ENCODE results near the gene TMEM123. TPM values are rescaled to one million over a fixed set of nuclear protein-coding genes. Genes with fewer than 3 reads are reported as not detected.

The TMEM123 gene
- total and polyA plus RNA-seq, 2 of the 8 experiments (the other 6 are each of a cell fraction or from before 2014, with no cell fraction given): 75.5 to 80.1 TPM

- DNase-seq (ENCODE audit: low read depth in 1 of 2, low spot score in 2 of 2): no peak
- POLR2A ChIA-PET (ENCODE audit: partially characterized antibody): no interaction called here
- H4K5ac ChIP-seq (ENCODE audit: insufficient read length, low read depth, low read length): no peak overlapping the region
Measured at GRCh38 chr11:102396708-102397563, 55.6 kb downstream of the TMEM123 start.

More at GRCh38 chr11:102396708-102397563, 55.6 kb downstream of the TMEM123 start:
- H2AK5ac ChIP-seq (ENCODE audit: low read depth, low read length): no peak overlapping the region
- no peak overlapping the region for H2BK120ac ChIP-seq (replicated peaks; ENCODE audit: low read depth, low read length)
- no peak overlapping the region for H2BK15ac ChIP-seq (ENCODE audit: low read length)
- H3K56ac ChIP-seq (replicated peaks; ENCODE audit: insufficient read length, low read depth, low read length): no peak overlapping the region
- no peak overlapping the region for H2AFZ ChIP-seq (ENCODE audit: low read length)
- no peak overlapping the region for H3K27ac ChIP-seq (ENCODE audit: low read depth, low read length)
- H4K91ac ChIP-seq (replicated peaks; ENCODE audit: insufficient read length, low read length): no peak overlapping the region
- H3K4me3 ChIP-seq (ENCODE audit: extremely low read depth in 1 of 4, insufficient read depth in 2 of 4, low read depth in 3 of 4, low read length in 4 of 4): no peak overlapping the region
- no peak overlapping the region for H2BK20ac ChIP-seq (ENCODE audit: low read length)
- CTCF ChIA-PET (ENCODE audit: partially characterized antibody): interaction anchor here (0.9 to 1.8 kb wide), 6 partner anchors 10 to 216 kb away, joined by 3 to 6 read pairs (median 4); no protein-coding TSS in a partner anchor
- no peak overlapping the region for H3K9ac ChIP-seq (replicated peaks in 1 of 4; ENCODE audit: extremely low read depth in 1 of 4, low read depth in 3 of 4, low read length in 3 of 4)
- H3K36me3 ChIP-seq (ENCODE audit: control insufficient read depth in 2 of 4, insufficient read depth in 4 of 4, low read length in 3 of 4): peaks cover 0 to 17% (median 3%) of the 10 kb centered on the region in 4 experiments; a peak in 5 of 8 replicates
- no peak overlapping the region for H2BK12ac ChIP-seq (ENCODE audit: low read depth, low read length)
- H3K9me3 ChIP-seq (ENCODE audit: insufficient read depth in 2 of 2, low read depth in 1 of 2, low read length in 1 of 2): no peaks in the 10 kb centered on the region
- H3K23ac ChIP-seq (ENCODE audit: insufficient read length): no peak overlapping the region
- WGBS, 2 experiments (ENCODE audit: extremely low coverage in 1 of 2, insufficient coverage in 1 of 2, insufficient read length in 1 of 2, insufficient replicate concordance in 2 of 2, low coverage in 1 of 2, low lambda C conversion rate in 2 of 2, missing lambda C conversion rate in 1 of 2): 86% methylated on average over 4 of the region's 4 CpGs; no CpG with 5 or more reads in 1 of the 2 experiments
- H4K8ac ChIP-seq (ENCODE audit: extremely low read depth, insufficient read depth, low read length): no peak overlapping the region
- no peak overlapping the region for H3K18ac ChIP-seq (ENCODE audit: extremely low read depth, low read length)
- no peak for TF ChIP-seq NRF1 (IDR thresholded peaks at IDR 0.05; ENCODE audit: low read depth, low read length)
- no peak for TF ChIP-seq CHD1 (IDR thresholded peaks at IDR 0.05; ENCODE audit: low read depth, low read length)
- TF ChIP-seq MAX (IDR thresholded peaks at IDR 0.05): no peak
- TF ChIP-seq CEBPB (IDR thresholded peaks at IDR 0.05; ENCODE audit: low read depth, low read length): no peak
- TF ChIP-seq JUND (IDR thresholded peaks at IDR 0.05; ENCODE audit: low read length): no peak
- TF ChIP-seq YY1 (IDR thresholded peaks at IDR 0.05; ENCODE audit: low read depth, low read length): no peak
- no peak overlapping the region for H2BK5ac ChIP-seq (ENCODE audit: low read depth, low read length)
- FAIRE-seq: no peak
- no peak overlapping the region for H3K4ac ChIP-seq (replicated peaks; ENCODE audit: insufficient read length, low read depth, low read length)
- no peak overlapping the region for H3K14ac ChIP-seq (ENCODE audit: insufficient read length)
- H3K4me2 ChIP-seq (ENCODE audit: insufficient read depth in 1 of 2, low read depth in 2 of 2, low read length in 2 of 2): no peak overlapping the region
- no peaks in the 10 kb centered on the region for H4K20me1 ChIP-seq (replicated peaks in 1 of 2; ENCODE audit: control insufficient read depth in 1 of 2, insufficient read depth in 2 of 2, low read length in 2 of 2)
- H3K4me1 ChIP-seq (replicated peaks in 1 of 4; ENCODE audit: control insufficient read depth in 3 of 4, insufficient read depth in 4 of 4, low read length in 3 of 4): no peaks in the 10 kb centered on the region
- H3K79me2 ChIP-seq (ENCODE audit: control insufficient read depth in 1 of 2, insufficient read depth in 2 of 2, low read length in 2 of 2): no peaks in the 10 kb centered on the region
- no peaks in the 10 kb centered on the region for H3K23me2 ChIP-seq (ENCODE audit: low read depth, low read length)
- H3K27me3 ChIP-seq (replicated peaks in 1 of 4; ENCODE audit: control insufficient read depth in 3 of 4, extremely low read depth in 1 of 4, insufficient read depth in 3 of 4, low read length in 3 of 4): no peaks in the 10 kb centered on the region
- no peaks in the 10 kb centered on the region for H3K79me1 ChIP-seq (ENCODE audit: low read depth, low read length)
